Upper lobe of left lung (tissue), 6 donors: ENCODE data around the gene PNKD. TPM values are rescaled to one million over a fixed set of nuclear protein-coding genes. Genes with fewer than 3 reads are reported as not detected.

Source experiments
- ATAC-seq, 2 donors: fragments of 200-7000 bp; cut with Tn5 transposase; one replicate each; pipeline ENCODE4 v1.9.1; 2022; ENCODE audit warnings: mild to moderate bottlenecking in 2 of 2, moderate library complexity in 2 of 2; ENCODE audit not compliant: low FRiP score in 2 of 2
- DNase-seq, 2 donors: peaks; one replicate each; pipeline ENCODE4 v3.0.0-alpha.2; 2019 to 2020
- H3K27ac ChIP-seq, 4 donors: fragments of 200-600 bp; sonication (generic); one replicate each; pipeline ENCODE4 v1.5.1; 2016 to 2019
- H3K27me3 ChIP-seq, 4 donors: fragments of 200-600 bp; sonication (generic); one replicate each; pipeline ENCODE4 v1.5.1; 2017 to 2019
- H3K36me3 ChIP-seq, 4 donors: fragments of 200-600 bp; sonication (generic); one replicate each; pipeline ENCODE4 v1.5.1; 2016 to 2019
- H3K4me1 ChIP-seq, 4 donors: fragments of 200-600 bp; sonication (generic); one replicate each; pipeline ENCODE4 v1.5.1; 2018 to 2019
- H3K4me3 ChIP-seq, 4 donors: fragments of 200-600 bp; sonication (generic); one replicate each; pipeline ENCODE4 v1.5.1; 2017 to 2019; ENCODE audit warnings: mild to moderate bottlenecking in 2 of 4, moderate library complexity in 1 of 4
- H3K9me3 ChIP-seq, 4 donors: fragments of 200-600 bp; sonication (generic); one replicate each; pipeline ENCODE4 v1.5.1; 2018 to 2019
- EP300 ChIP-seq, 4 donors: sonication (generic); formaldehyde crosslinking; IDR thresholded peaks; one replicate each; pipeline ENCODE4 v1.5.1; 2017; ENCODE audit warnings: antibody characterized with exemption in 4 of 4, control low read depth in 2 of 4
- POLR2A ChIP-seq, 4 donors: fragments of 450-650 bp; IDR thresholded peaks; one replicate each; pipeline ENCODE4 v1.5.1; 2016 to 2017; ENCODE audit warnings: antibody characterized with exemption in 4 of 4, mild to moderate bottlenecking in 2 of 4
- POLR2AphosphoS5 ChIP-seq, 2 donors: sonication (generic); formaldehyde crosslinking; IDR thresholded peaks; one replicate each; pipeline ENCODE4 v1.5.1; 2017; ENCODE audit warnings: antibody characterized with exemption in 2 of 2
- WGBS, 2 donors: methylation state at CpG; one replicate each; pipeline ENCODE4 v1.1.5; 2017 to 2018; 5-methylcytosine and 5-hydroxymethylcytosine counted together
- total RNA-seq, 6 donors: library from RNA; depleted of rRNA in 4 of 6; stranded (reverse); fragments of >200 nt in 4 of 6; gene quantifications; one replicate each; pipeline versions ENCODE4 v1.1.0 to v1.2.1, GENCODE V29; 2016 to 2021
- TF ChIP-seq, protein P1 (sequence below), 6 experiments: fragments of 450-650 bp in 4 of 6; fragments of 200-600 bp in 2 of 6; sonication (generic) in 2 of 6; IDR thresholded peaks; one replicate each; pipeline ENCODE4 v1.5.1; 2016 to 2019; ENCODE audit warnings: antibody characterized with exemption in 6 of 6
- donor health status: DM: no; HTN: no; CAD: no; lungs with moderate emphysema.
- donor health status: DM: no; HTN: yes; CAD: no; lungs with severe emphysema.

PNKD gene
- total RNA-seq, 6 donors from 2014 or later: 69.8 to 153 (median 87.2) TPM

DNA sequence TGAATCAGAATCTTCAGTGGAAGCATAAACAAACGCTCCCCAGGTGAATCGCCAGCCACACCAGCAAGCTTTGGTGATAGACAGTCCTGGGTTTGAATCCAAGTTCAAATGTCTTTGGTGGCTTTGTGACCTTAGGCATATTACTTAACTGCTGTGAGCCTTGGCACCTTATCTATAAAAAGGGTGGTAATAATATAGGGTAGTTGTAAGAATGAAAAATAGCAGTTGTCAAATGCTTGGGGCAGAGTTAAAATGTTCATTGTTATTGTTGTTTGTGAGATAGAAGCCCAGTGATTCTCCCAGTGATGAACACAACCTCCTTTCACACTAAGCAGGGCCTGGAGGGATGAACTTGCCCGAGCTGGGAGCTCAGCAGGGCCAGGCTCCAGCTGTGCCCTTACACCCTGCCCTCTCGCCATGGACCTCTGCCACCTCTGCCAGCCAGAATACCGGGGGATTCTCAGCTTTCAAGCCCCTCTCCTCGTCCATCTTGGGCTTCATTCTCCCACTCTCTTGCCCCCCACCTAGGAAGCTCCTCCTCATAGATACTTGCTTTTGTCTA lies 28.1 kb downstream of the PNKD start:
- Histone ChIP-seq H3K36me3 (no peaks in the 10 kb centered on the region), H3K27me3 (no peaks in the 10 kb centered on the region), H3K9me3 (no peaks in the 10 kb centered on the region), H3K27ac (peak overlapping the region; percentile 52 to 99 (median 60)), H3K4me1 (peaks cover 28 to 39% (median 30%) of the 10 kb centered on the region in 4 donors), H3K4me3 (no peak overlapping the region)
- ATAC-seq (no peak), DNase-seq (no peak)
- 73 to 86% methylated on average over 6 of the region's 6 CpGs for WGBS, 2 donors
- no peak for TF ChIP-seq EP300 (IDR thresholded peaks at IDR 0.05)
- TF ChIP-seq POLR2AphosphoS5 (IDR thresholded peaks at IDR 0.05): peak in 1 of 2 donors; percentile 2
- TF ChIP-seq, protein P1, sequence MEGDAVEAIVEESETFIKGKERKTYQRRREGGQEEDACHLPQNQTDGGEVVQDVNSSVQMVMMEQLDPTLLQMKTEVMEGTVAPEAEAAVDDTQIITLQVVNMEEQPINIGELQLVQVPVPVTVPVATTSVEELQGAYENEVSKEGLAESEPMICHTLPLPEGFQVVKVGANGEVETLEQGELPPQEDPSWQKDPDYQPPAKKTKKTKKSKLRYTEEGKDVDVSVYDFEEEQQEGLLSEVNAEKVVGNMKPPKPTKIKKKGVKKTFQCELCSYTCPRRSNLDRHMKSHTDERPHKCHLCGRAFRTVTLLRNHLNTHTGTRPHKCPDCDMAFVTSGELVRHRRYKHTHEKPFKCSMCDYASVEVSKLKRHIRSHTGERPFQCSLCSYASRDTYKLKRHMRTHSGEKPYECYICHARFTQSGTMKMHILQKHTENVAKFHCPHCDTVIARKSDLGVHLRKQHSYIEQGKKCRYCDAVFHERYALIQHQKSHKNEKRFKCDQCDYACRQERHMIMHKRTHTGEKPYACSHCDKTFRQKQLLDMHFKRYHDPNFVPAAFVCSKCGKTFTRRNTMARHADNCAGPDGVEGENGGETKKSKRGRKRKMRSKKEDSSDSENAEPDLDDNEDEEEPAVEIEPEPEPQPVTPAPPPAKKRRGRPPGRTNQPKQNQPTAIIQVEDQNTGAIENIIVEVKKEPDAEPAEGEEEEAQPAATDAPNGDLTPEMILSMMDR (IDR thresholded peaks at IDR 0.05): no peak
- TF ChIP-seq POLR2A (IDR thresholded peaks at IDR 0.05): no peak

DNA sequence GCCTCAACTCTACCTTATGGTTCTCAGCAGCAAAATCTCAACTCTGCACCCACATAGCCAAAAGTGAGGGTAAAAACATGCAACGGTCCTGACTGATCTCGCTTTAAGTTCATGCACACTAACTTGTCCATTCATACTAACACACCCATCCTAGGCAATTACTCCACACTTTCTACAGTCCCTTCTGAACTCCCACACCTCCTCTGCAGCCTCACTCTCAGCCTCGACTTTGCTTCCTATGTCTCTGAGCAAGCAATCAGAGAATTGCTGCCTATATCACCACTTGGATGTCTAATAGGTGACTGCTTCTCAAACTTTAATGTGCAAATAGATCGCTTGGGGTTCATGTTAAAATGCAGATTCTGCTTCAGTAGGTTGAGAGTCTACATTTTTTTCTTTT lies 29.8 kb downstream of the PNKD start:
- ATAC-seq: no peak
- Histone ChIP-seq H3K9me3 (no peaks in the 10 kb centered on the region), H3K27ac (no peak overlapping the region), H3K36me3 (no peaks in the 10 kb centered on the region), H3K4me1 (peaks cover 11 to 22% (median 12%) of the 10 kb centered on the region in 4 donors), H3K4me3 (no peak overlapping the region), H3K27me3 (no peaks in the 10 kb centered on the region)
- WGBS, 2 donors: 84 to 92% methylated on average over 4 of the region's 4 CpGs
- TF ChIP-seq POLR2AphosphoS5 (IDR thresholded peaks at IDR 0.05): no peak
- TF ChIP-seq, protein P1 (IDR thresholded peaks at IDR 0.05): no peak
- DNase-seq: no peak

- H3K4me3 ChIP-seq: no peak overlapping the region
- TF ChIP-seq POLR2A (IDR thresholded peaks at IDR 0.05) (no peak), EP300 (IDR thresholded peaks at IDR 0.05) (no peak), POLR2AphosphoS5 (IDR thresholded peaks at IDR 0.05) (peak in 1 of 2 donors; percentile 34)
- TF ChIP-seq, protein P1 (IDR thresholded peaks at IDR 0.05): peak; percentile 94 to 98 (median 96)
- DNase-seq (peak in 1 of 2 donors; percentile 90), ATAC-seq (peak; percentile 93)
- H3K36me3 ChIP-seq: no peaks in the 10 kb centered on the region
- no peaks in the 10 kb centered on the region for H3K9me3 ChIP-seq
- no peak overlapping the region for H3K27ac ChIP-seq
- 9 to 12% methylated on average over 9 of the region's 9 CpGs for WGBS, 2 donors
- H3K4me1 ChIP-seq: peaks cover 0 to 12% (median 6%) of the 10 kb centered on the region in 4 donors
- H3K27me3 ChIP-seq: no peaks in the 10 kb centered on the region
Observed at GRCh38 chr2:218301176-218301819, 31.0 kb downstream of the PNKD start.

DNA sequence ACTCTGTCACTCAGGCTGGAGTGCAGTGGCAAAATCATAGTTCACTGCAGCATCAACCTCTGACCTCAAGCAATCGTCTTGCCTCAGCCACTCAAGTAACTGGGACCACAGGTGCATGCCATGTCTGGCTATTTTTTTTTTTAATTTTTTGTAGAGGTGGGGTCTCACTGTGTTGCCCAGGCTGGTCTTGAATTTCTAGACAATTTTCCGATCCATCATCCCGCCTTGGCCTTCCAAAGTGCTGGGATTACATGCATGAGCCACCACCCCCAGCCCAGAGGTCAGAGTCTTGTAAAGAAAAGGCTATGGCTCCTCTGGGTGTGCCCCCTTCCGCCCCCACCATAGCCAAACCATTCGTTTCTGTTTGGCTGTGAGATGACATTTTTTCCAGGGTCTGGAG lies 35.1 kb downstream of the PNKD start:
- no peak for DNase-seq
- Histone ChIP-seq H3K27me3 (no peaks in the 10 kb centered on the region), H3K27ac (no peak overlapping the region), H3K9me3 (no peaks in the 10 kb centered on the region), H3K36me3 (no peaks in the 10 kb centered on the region), H3K4me3 (no peak overlapping the region), H3K4me1 (peaks cover 0 to 7% (median 6%) of the 10 kb centered on the region in 4 donors)
- WGBS, 2 donors: 76 to 83% methylated on average over 5 of the region's 5 CpGs
- no peak for ATAC-seq
- TF ChIP-seq, protein P1 (IDR thresholded peaks at IDR 0.05): no peak
- TF ChIP-seq EP300 (IDR thresholded peaks at IDR 0.05): no peak
- no peak for TF ChIP-seq POLR2AphosphoS5 (IDR thresholded peaks at IDR 0.05)
- no peak for TF ChIP-seq POLR2A (IDR thresholded peaks at IDR 0.05)
